CD1c-positive myeloid dendritic cell (primary cell): ENCODE measurements around the gene TMEM117.
"Not testable (repeated sequence)": the region's sequence is repeated elsewhere in the genome, so short reads cannot be mapped to it uniquely, and the experiment has no call there.

Experiments used
- DNase-seq: peaks from one replicate; pipeline ENCODE4 v3.0.0-alpha.2; 2016; ENCODE audit errors: extremely low spot score

Gene TMEM117

DNA sequence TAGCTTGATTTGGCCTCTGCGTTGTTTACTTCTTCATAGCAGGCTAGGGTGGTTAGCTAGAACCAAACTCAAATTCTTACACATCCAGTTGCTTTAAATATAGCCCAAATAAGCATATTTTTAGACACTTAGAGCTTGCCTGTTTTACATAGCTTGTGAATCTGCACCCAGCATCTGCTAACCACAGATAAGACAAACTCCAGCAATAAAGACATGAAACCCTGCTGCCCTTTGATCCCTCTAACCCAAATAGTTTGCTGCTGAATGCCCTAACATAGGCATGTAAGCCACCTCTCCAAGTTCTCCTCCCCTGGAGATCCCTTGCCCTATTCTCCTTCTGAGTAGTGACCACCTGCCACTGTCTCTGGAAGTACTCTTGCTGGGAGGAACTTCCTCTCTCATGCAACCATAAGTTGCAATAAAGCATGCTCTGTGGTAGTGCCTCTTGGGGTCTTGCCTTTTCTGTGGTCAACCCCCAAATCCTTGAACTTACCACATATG lies 185.6 kb downstream of the TMEM117 start:
- DNase-seq = no peak

- no peak for DNase-seq
These were observed 189.6 kb downstream of the TMEM117 start for GRCh38 chr12:44025499-44025898.

GRCh38 chr12:44026046-44026445 lies 190.2 kb downstream of the TMEM117 start:
- DNase-seq = no peak

GRCh38 chr12:44026926-44027325 lies 191.0 kb downstream of the TMEM117 start:
- not testable (repeated sequence) for DNase-seq

DNA sequence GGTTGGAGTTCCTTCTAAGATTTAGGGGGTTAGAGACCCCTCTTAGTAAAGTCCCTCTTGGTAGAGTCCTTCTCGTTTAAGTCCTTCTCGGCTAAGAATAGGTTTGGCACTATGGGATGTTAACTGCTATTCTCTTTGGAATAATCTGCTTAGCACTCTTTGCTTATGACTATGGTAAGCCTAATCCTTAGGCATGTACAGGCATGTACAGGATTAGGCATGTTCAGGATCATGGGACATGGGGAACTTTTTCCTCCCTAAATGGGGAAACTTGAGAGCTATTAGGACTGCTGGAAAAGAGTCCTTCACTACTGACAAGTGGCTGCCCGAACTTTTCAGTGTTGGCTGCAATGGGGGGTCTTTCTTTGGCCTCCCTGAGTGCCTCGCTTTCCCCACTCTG lies 193.3 kb downstream of the TMEM117 start:
- DNase-seq = no peak

DNA sequence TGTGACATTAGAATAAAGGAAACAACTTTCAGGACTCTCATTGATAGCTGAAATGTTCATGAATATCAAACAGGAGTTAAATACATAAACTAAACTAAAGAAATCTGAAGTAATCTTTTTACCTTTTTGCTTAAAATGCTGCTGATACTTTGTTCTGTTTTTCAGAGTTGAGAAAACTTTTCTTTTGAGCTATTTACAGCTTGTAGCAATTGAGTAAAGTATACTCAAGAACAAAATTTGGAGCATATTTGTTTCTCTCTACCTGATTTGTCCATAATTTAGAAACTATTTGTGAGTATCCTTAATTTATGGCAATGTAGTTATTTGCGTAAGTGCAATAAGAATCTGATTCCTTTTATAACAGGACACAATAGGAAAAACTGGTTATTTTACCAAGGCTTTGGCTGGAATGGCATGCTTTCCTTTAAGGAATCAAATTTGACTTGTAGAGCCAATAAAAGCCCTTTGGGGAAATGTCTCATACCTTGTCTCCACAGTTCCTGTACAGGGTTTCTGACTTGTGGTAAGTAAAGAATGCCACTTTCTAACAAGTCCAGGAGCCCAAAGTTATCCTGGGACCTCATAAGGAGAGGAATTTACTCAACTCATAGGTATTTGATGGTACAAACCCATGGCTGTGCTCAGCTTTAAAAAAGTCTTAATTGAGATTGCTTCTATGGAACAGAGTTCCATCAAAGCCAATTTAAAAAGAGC lies 195.7 kb downstream of the TMEM117 start:
- no peak for DNase-seq

GRCh38 chr12:44034906-44035305 lies 199.0 kb downstream of the TMEM117 start:
- no peak for DNase-seq

- DNase-seq = no peak
These were observed 201.1 kb downstream of the TMEM117 start for GRCh38 chr12:44036875-44037443.

- DNase-seq = no peak
These were observed 202.5 kb downstream of the TMEM117 start for GRCh38 chr12:44038411-44038810.

DNA sequence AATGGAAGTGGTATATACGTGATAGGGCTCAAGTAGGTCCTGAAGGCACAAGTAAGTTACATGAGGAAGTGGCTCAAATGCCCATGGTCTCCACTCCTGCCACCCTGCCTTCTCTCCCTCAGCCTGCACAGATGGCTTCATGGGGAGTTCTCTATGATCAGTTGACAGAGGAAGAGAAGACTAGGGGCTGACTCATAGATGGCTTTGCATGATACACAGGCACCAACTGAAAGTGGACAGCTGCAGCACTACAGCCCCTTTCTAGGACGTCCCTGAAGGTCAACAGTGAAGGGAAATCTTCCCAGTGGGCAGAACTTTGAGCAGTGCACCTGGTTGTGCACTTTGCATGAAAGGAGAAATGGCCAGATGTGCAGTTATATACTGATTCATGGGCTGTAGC lies 208.6 kb downstream of the TMEM117 start:
- DNase-seq = not testable (repeated sequence)

DNA sequence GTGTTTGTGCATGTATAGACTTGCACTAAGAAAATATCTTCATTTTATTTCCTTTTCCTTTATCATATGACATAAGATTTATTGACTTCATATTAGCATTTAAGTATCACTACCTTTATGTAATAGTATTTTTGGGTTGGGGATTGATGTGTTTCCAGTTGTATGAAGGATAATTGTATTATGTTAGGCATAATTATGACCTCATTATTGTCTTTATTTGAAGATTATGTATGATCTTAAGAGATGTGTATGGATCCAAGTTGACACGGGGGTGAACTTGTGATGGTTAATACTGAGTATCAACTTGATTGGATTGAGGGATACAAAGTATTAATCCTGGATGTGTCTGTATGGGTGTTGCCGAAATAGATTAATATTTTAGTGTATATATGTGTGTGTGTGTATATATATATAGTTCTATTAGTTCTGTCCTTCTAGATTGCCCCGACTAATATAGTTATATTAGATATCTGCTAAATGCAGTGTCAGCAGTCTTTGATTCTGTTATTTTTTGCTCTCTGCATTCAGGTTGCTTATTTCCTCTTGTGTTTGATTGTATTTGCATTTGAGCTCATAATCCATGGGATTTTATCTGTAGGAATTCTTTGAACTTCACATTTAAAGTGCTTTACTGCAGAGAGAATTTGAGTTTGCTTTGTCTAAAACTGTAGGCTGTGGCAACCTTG lies 211.0 kb downstream of the TMEM117 start:
- DNase-seq = no peak

GRCh38 chr12:44052554-44052953 lies 216.7 kb downstream of the TMEM117 start:
- no peak for DNase-seq

GRCh38 chr12:44053549-44054127 lies 217.8 kb downstream of the TMEM117 start:
- DNase-seq = no peak

DNA sequence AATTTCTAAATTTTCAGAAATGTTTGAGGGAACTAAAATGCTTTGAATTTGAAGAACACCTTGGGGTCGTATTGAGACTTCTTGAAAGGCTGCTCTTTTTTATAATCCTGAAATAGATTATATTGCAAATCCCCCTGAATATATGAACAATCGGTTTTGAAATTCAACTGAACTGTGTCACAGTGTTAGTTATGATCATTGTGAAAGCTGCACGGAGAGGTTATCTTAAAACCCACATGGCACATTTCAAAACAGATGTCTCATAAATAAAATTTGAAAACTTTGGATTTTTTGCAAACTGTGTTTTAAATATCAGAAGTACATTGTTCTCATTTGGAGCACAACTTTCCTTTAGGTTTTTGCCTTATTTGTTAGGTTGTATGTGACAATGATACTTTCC lies 218.4 kb downstream of the TMEM117 start:
- no peak for DNase-seq

- DNase-seq = no peak
These were observed 222.5 kb downstream of the TMEM117 start for GRCh38 chr12:44058366-44058765.

DNA sequence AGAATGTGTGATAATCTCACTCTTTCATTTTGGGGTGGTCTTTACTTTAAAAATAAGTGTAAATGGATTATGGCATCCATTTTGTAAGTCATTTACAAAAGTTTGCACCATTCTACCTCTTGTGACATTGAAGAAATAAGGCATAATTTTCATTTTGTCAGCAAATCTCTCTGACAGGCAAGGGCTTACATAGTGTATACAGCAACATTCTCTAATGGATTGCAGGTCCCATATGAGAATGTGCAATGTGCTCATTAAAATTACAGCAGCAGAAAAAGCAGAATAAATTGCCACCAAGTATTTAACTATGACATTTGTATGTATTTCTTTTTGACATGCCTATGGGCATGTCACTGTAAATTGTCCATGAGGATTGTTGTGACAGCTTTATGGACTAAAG lies 223.6 kb downstream of the TMEM117 start:
- DNase-seq = no peak

GRCh38 chr12:44063671-44064070 lies 227.8 kb downstream of the TMEM117 start:
- DNase-seq = no peak

DNA sequence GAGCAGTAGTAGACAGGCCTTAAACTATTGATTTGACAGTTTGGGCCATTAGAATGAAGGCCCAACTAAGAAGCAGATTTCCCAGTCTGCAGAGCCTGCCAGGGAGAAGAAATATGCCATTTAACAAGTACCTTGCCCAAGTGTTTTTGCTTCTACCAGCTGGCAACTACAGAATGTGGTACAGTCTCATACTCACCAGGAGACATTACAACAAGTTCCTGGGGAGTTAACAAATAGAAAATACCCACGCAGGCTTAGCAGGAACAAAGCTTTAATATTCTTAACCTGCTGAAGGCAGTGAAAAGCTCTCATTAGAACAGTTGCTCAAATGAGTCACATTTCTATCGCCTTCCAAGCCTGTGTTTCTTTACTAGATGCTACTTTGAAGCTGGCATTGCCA lies 241.0 kb downstream of the TMEM117 start:
- DNase-seq = no peak

DNA sequence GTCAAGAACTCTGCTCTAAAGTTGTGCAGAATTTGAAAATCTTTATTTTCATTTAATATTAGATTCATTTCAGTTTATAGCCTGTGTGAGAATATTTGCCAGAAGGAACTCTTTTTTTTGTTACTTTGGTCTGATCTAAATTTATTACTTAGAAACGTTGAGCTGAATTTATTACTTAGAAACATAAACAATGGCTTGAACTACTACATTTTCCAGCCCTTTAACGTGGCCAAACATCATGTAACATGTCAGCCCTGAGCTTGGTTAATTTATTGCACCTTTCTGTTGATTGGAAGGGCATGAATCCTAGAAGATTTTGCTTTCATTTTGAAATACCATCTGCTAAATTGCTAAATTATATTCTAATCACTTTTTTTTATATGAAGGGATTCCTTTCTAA lies 241.4 kb downstream of the TMEM117 start:
- no peak for DNase-seq

GRCh38 chr12:44078273-44078672 lies 242.4 kb downstream of the TMEM117 start:
- no peak for DNase-seq

DNA sequence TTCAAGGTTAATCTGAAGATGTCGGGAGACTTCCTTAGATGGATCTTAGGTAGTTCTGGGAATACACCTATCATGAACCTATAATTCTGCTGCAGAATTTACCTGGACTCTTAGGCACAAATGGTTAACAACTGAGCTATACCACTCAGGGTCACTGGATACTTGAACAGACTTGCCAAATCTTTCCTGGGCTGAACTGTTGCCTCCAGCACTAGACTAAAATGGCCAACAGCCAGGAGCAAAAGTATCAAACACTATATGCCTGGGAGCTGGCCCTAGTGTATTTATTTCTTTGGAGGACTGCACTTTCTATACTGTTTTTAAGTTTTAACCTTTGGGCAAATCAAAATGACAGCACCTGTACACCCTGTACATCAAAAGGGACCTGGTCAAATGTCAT lies 252.8 kb downstream of the TMEM117 start:
- no peak for DNase-seq

- DNase-seq = no peak
These were observed 256.2 kb downstream of the TMEM117 start for GRCh38 chr12:44091948-44092606.
